ENCODE results near the gene ZBTB16. TPM values are rescaled to one million over a fixed set of nuclear protein-coding genes. Genes with fewer than 3 reads are reported as not detected.

ZBTB16 gene
- total and polyA plus RNA-seq, 2 of the 4 experiments (the other 2 are of a cell fraction): not detected

DNA sequence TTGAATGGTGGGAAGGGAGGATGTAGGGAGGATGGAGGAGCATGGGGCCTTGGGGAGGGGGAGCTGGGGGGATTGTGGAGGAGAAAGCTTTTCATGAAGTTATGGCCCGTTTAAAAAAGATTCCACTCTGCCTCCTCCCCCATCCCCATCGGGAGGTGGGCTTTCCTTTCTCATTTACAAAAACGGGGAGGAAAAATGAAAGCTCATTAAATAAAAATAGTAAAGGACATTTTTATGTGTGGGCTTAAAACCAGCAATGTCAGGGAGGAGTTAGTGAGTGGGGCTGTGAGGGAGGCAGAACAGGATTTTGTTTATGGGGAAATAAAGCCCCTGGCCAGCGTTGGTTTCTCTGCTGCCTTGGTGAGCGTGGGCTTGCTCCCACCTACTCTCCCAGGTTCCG, 83.2 kb downstream of the ZBTB16 start:
- in situ Hi-C loops (cut with MboI; ENCODE audit: low sequenced_read_pairs): no loop called here
- intact Hi-C loops (cut with micrococcal nuclease): no loop called here
- no TSS peak for BruUV-seq (replicated peaks)
- dilution Hi-C loops (cut with HindIII; ENCODE audit: low sequenced_read_pairs, unreplicated experiment): no loop called here
- Histone ChIP-seq H3K9ac (ENCODE audit: low read depth, low read length) (no peak overlapping the region), H4K8ac (ENCODE audit: low read depth in 2 of 2, low read length in 2 of 2) (no peak overlapping the region), H2AK5ac (ENCODE audit: low read depth, low read length) (no peak overlapping the region), H3K4ac (ENCODE audit: low read depth, low read length) (no peak overlapping the region), H2AK9ac (replicated peaks; ENCODE audit: low read depth, low read length, poor library complexity) (no peak overlapping the region), H3K4me1 (ENCODE audit: control insufficient read depth, insufficient read depth, low read length) (no peaks in the 10 kb centered on the region), H2AFZ (replicated peaks; ENCODE audit: low read length, poor library complexity) (no peak overlapping the region), H3K18ac (ENCODE audit: low read depth, low read length) (no peak overlapping the region), H3K9me3 (ENCODE audit: control insufficient read depth, insufficient read depth, low read length) (no peaks in the 10 kb centered on the region), H3K27me3 (ENCODE audit: control insufficient read depth, insufficient read depth, low read length) (peaks cover 36% of the 10 kb centered on the region), H3K23ac (ENCODE audit: low read depth, low read length) (no peak overlapping the region), H4K5ac (ENCODE audit: low read depth, low read length) (no peak overlapping the region), H2BK20ac (ENCODE audit: low read depth, low read length) (no peak overlapping the region), H3K79me1 (ENCODE audit: low read depth in 1 of 2, low read length in 2 of 2) (no peaks in the 10 kb centered on the region), H2BK5ac (ENCODE audit: low read depth, low read length, poor library complexity, severe bottlenecking) (no peak overlapping the region), H3K36me3 (ENCODE audit: control insufficient read depth, insufficient read depth, low read length) (no peaks in the 10 kb centered on the region), H3K4me2 (ENCODE audit: low read depth, low read length) (no peak overlapping the region), H4K20me1 (ENCODE audit: insufficient read depth, low read length) (no peaks in the 10 kb centered on the region), H3K27ac (ENCODE audit: insufficient read depth, low read length) (no peak overlapping the region), H3K14ac (replicated peaks; ENCODE audit: low read depth, low read length) (no peak overlapping the region), H4K91ac (ENCODE audit: insufficient read depth, low read depth, low read length) (no peak overlapping the region), H3K9me1 (ENCODE audit: insufficient read depth, low read length) (no peaks in the 10 kb centered on the region), H3K56ac (ENCODE audit: extremely low read depth, insufficient read depth, low read length) (no peak overlapping the region), H3K4me3 (ENCODE audit: insufficient read depth, low read depth, low read length) (no peak overlapping the region), H2BK15ac (ENCODE audit: low read depth, low read length) (no peak overlapping the region), H2BK120ac (ENCODE audit: low read depth, low read length) (no peak overlapping the region)
- ChIA-PET POLR2A (ENCODE audit: unreplicated experiment) (no interaction called here), CTCF (no interaction called here)
- TF ChIP-seq MAFK (IDR thresholded peaks at IDR 0.05; ENCODE audit: low read depth, low read length): no peak
- no peak for TF ChIP-seq MAZ (IDR thresholded peaks at IDR 0.05; ENCODE audit: borderline replicate concordance, low read depth, low read length)
- TF ChIP-seq, protein P1, sequence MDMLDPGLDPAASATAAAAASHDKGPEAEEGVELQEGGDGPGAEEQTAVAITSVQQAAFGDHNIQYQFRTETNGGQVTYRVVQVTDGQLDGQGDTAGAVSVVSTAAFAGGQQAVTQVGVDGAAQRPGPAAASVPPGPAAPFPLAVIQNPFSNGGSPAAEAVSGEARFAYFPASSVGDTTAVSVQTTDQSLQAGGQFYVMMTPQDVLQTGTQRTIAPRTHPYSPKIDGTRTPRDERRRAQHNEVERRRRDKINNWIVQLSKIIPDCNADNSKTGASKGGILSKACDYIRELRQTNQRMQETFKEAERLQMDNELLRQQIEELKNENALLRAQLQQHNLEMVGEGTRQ (IDR thresholded peaks at IDR 0.05; ENCODE audit: low read depth, low read length): no peak
- TF ChIP-seq CHD1 (IDR thresholded peaks at IDR 0.05; ENCODE audit: low read depth, low read length): no peak
- TF ChIP-seq CEBPB (IDR thresholded peaks at IDR 0.05; ENCODE audit: low read depth, low read length): no peak
- no peak for TF ChIP-seq NFE2L2 (IDR thresholded peaks at IDR 0.05; ENCODE audit: low read depth, low read length)
- TF ChIP-seq FOS (IDR thresholded peaks at IDR 0.05; ENCODE audit: low read depth, low read length): no peak
- TF ChIP-seq SMC3 (IDR thresholded peaks at IDR 0.05; ENCODE audit: low read depth, low read length): no peak
- TF ChIP-seq, protein P2, sequence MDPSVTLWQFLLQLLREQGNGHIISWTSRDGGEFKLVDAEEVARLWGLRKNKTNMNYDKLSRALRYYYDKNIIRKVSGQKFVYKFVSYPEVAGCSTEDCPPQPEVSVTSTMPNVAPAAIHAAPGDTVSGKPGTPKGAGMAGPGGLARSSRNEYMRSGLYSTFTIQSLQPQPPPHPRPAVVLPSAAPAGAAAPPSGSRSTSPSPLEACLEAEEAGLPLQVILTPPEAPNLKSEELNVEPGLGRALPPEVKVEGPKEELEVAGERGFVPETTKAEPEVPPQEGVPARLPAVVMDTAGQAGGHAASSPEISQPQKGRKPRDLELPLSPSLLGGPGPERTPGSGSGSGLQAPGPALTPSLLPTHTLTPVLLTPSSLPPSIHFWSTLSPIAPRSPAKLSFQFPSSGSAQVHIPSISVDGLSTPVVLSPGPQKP (IDR thresholded peaks at IDR 0.05; ENCODE audit: borderline replicate concordance, low read depth, low read length): no peak
- TF ChIP-seq RAD21 (IDR thresholded peaks at IDR 0.05; ENCODE audit: low read length): no peak
- TF ChIP-seq, protein P3, sequence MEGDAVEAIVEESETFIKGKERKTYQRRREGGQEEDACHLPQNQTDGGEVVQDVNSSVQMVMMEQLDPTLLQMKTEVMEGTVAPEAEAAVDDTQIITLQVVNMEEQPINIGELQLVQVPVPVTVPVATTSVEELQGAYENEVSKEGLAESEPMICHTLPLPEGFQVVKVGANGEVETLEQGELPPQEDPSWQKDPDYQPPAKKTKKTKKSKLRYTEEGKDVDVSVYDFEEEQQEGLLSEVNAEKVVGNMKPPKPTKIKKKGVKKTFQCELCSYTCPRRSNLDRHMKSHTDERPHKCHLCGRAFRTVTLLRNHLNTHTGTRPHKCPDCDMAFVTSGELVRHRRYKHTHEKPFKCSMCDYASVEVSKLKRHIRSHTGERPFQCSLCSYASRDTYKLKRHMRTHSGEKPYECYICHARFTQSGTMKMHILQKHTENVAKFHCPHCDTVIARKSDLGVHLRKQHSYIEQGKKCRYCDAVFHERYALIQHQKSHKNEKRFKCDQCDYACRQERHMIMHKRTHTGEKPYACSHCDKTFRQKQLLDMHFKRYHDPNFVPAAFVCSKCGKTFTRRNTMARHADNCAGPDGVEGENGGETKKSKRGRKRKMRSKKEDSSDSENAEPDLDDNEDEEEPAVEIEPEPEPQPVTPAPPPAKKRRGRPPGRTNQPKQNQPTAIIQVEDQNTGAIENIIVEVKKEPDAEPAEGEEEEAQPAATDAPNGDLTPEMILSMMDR (conservative IDR thresholded peaks at IDR 0.05; ENCODE audit: low read depth, low read length): no peak
- TF ChIP-seq RCOR1 (IDR thresholded peaks at IDR 0.05; ENCODE audit: insufficient replicate concordance, low read length): no peak
- TF ChIP-seq RFX5 (IDR thresholded peaks at IDR 0.05; ENCODE audit: low read depth, low read length): no peak
- TF ChIP-seq BHLHE40 (IDR thresholded peaks at IDR 0.05; ENCODE audit: low read depth, low read length): no peak
- DNase-seq (no peak), ATAC-seq (ENCODE audit: low read depth) (no peak)
- WGBS, 2 experiments (ENCODE audit: extremely low coverage in 2 of 2, insufficient read length in 1 of 2): no CpG with 5 or more reads among the region's 6 CpGs

All from IMR-90 (cell line).